Erythroblast (primary cell): ENCODE measurements around the gene DHX58.
"Not testable (repeated sequence)": the region's sequence is repeated elsewhere in the genome, so short reads cannot be mapped to it uniquely, and the experiment has no call there.

Experiments used
- GATA1 ChIP-seq: IDR thresholded peaks from 2 replicates; pipeline ENCODE4 v1.6.1; 2011; ENCODE audit warnings: low read depth, mild to moderate bottlenecking, control low read depth, low read length, moderate library complexity
- POLR2A ChIP-seq: IDR thresholded peaks from 2 replicates; pipeline ENCODE4 v1.6.1; 2011; ENCODE audit warnings: mild to moderate bottlenecking, low read length

- not testable (repeated sequence) for TF ChIP-seq POLR2A, GATA1
Observed at GRCh38 chr17:42143138-42143537, 30.6 kb upstream of the DHX58 start.
